Measurements from ENCODE around the gene FNDC10.

Gene FNDC10

GRCh38 chr1:1601564-1602303 lies 1.8 kb upstream of the FNDC10 start:
- POLR2A ChIA-PET = interaction anchor here (0.7 to 5.4 kb wide), 3 partner anchors 8 to 24 kb away, joined by 3 to 33 read pairs (median 4); partner anchors contain the start of gene MIB2
- CTCF ChIA-PET = no interaction called here
- DNase-seq (ENCODE audit: extremely low spot score) = no peak
- no peak for TF ChIP-seq SP1 (IDR thresholded peaks at IDR 0.05)
- TF ChIP-seq ARNT (IDR thresholded peaks at IDR 0.05) = no peak
- no peak for TF ChIP-seq SUZ12 (IDR thresholded peaks at IDR 0.05)
- TF ChIP-seq PKNOX1 (IDR thresholded peaks at IDR 0.05) = no peak
- TF ChIP-seq L3MBTL2 (conservative IDR thresholded peaks at IDR 0.05) = no peak
- no peak for TF ChIP-seq FOXA1 (IDR thresholded peaks at IDR 0.05)
- no peak for TF ChIP-seq HDGF (IDR thresholded peaks at IDR 0.05; ENCODE audit: borderline replicate concordance)
- no peak for TF ChIP-seq LEF1 (IDR thresholded peaks at IDR 0.05; ENCODE audit: borderline replicate concordance)
- TF ChIP-seq NFRKB (IDR thresholded peaks at IDR 0.05) = no peak
- TF ChIP-seq ZNF384 (IDR thresholded peaks at IDR 0.05) = no peak
- TF ChIP-seq BHLHE40 (IDR thresholded peaks at IDR 0.05; ENCODE audit: borderline replicate concordance) = no peak
- no peak for TF ChIP-seq FOXM1 (IDR thresholded peaks at IDR 0.05; ENCODE audit: borderline replicate concordance)

- POLR2A ChIA-PET = interaction anchor here (1.7 to 5.4 kb wide), 2 partner anchors 14 to 23 kb away, joined by 4 to 33 read pairs; partner anchors contain the start of gene MIB2
These were observed 1.1 kb upstream of the FNDC10 start for GRCh38 chr1:1600861-1601563.

GRCh38 chr1:1599030-1599934 lies 653 bp downstream of the FNDC10 start:
- POLR2A ChIA-PET = no interaction called here
- peak; percentile 64 for DNase-seq (ENCODE audit: extremely low spot score)
- CTCF ChIA-PET = no interaction called here

More at GRCh38 chr1:1600861-1601563, 1.1 kb upstream of the FNDC10 start:
- no peak for DNase-seq (ENCODE audit: extremely low spot score)
- CTCF ChIA-PET = no interaction called here
- TF ChIP-seq FOXM1 (IDR thresholded peaks at IDR 0.05; ENCODE audit: borderline replicate concordance) (no peak), ARNT (IDR thresholded peaks at IDR 0.05) (no peak), FOXA1 (IDR thresholded peaks at IDR 0.05) (no peak), PKNOX1 (IDR thresholded peaks at IDR 0.05) (no peak), SP1 (IDR thresholded peaks at IDR 0.05) (no peak), NFRKB (IDR thresholded peaks at IDR 0.05) (no peak), TARDBP (IDR thresholded peaks at IDR 0.05) (no peak), CTBP1 (IDR thresholded peaks at IDR 0.05; ENCODE audit: borderline replicate concordance) (no peak), HDGF (IDR thresholded peaks at IDR 0.05; ENCODE audit: borderline replicate concordance) (no peak), BHLHE40 (IDR thresholded peaks at IDR 0.05; ENCODE audit: borderline replicate concordance) (no peak), L3MBTL2 (conservative IDR thresholded peaks at IDR 0.05) (no peak)

GRCh38 chr1:1598720-1599029 lies 1.3 kb downstream of the FNDC10 start:
- TF ChIP-seq FOXA1 (IDR thresholded peaks at IDR 0.05) = no peak
- TF ChIP-seq TARDBP (IDR thresholded peaks at IDR 0.05) = no peak
- no peak for TF ChIP-seq NFRKB (IDR thresholded peaks at IDR 0.05)
- TF ChIP-seq SP1 (IDR thresholded peaks at IDR 0.05) = no peak
- no peak for TF ChIP-seq FOXM1 (IDR thresholded peaks at IDR 0.05; ENCODE audit: borderline replicate concordance)
- TF ChIP-seq ELF4 (IDR thresholded peaks at IDR 0.05) = no peak
- ChIA-PET POLR2A (interaction anchor here (2.4 kb wide), 1 partner anchor 17 kb away, joined by 16 read pairs; the partner anchor contains the start of gene MIB2), CTCF (no interaction called here)
- DNase-seq (ENCODE audit: extremely low spot score) = no peak

More at GRCh38 chr1:1599030-1599934, 653 bp downstream of the FNDC10 start:
- TF ChIP-seq LEF1 (IDR thresholded peaks at IDR 0.05; ENCODE audit: borderline replicate concordance) (peak; percentile 54; the same call in 1 of the 2 replicates), ARNT (IDR thresholded peaks at IDR 0.05) (0 out of 2 replicates have a peak, but pooled peaks have one; percentile 17), HDGF (IDR thresholded peaks at IDR 0.05; ENCODE audit: borderline replicate concordance) (no peak)

GRCh38 chr1:1598051-1598719 lies 1.8 kb downstream of the FNDC10 start:
- POLR2A ChIA-PET = interaction anchor here (1.4 to 2.4 kb wide), 2 partner anchors 10 to 17 kb away, joined by 3 to 16 read pairs; partner anchors contain the start of gene MIB2
- TF ChIP-seq ZNF384 (IDR thresholded peaks at IDR 0.05) = no peak
- TF ChIP-seq HDGF (IDR thresholded peaks at IDR 0.05; ENCODE audit: borderline replicate concordance) = no peak
- TF ChIP-seq ELF4 (IDR thresholded peaks at IDR 0.05) = no peak
- TF ChIP-seq ARNT (IDR thresholded peaks at IDR 0.05) = no peak
- DNase-seq (ENCODE audit: extremely low spot score) = no peak
- CTCF ChIA-PET = no interaction called here

- TF ChIP-seq FOXM1 (IDR thresholded peaks at IDR 0.05; ENCODE audit: borderline replicate concordance) (no peak), NFRKB (IDR thresholded peaks at IDR 0.05) (no peak), L3MBTL2 (conservative IDR thresholded peaks at IDR 0.05) (no peak), CTBP1 (IDR thresholded peaks at IDR 0.05; ENCODE audit: borderline replicate concordance) (no peak), SUZ12 (IDR thresholded peaks at IDR 0.05) (no peak), SP1 (IDR thresholded peaks at IDR 0.05) (no peak), FOXK2 (IDR thresholded peaks at IDR 0.05) (no peak), LEF1 (IDR thresholded peaks at IDR 0.05; ENCODE audit: borderline replicate concordance) (no peak), BHLHE40 (IDR thresholded peaks at IDR 0.05; ENCODE audit: borderline replicate concordance) (no peak), ZNF384 (IDR thresholded peaks at IDR 0.05) (no peak), PKNOX1 (IDR thresholded peaks at IDR 0.05) (no peak), ELF4 (IDR thresholded peaks at IDR 0.05) (no peak), TARDBP (IDR thresholded peaks at IDR 0.05) (no peak)
- DNase-seq (ENCODE audit: extremely low spot score) = no peak
- CTCF ChIA-PET = no interaction called here
- POLR2A ChIA-PET = interaction anchor here (0.9 to 2.4 kb wide), 5 partner anchors 11 to 25 kb away, joined by 3 to 16 read pairs (median 3); partner anchors contain the start of gene MIB2
These were observed 2.5 kb downstream of the FNDC10 start for GRCh38 chr1:1597275-1597930.

All from HEK293T (cell line).